GM12875 (cell line): ENCODE measurements around the gene HPD.
"Not testable (repeated sequence)": the region's sequence is repeated elsewhere in the genome, so short reads cannot be mapped to it uniquely, and the experiment has no call there.

Experiments used
- H3K4me3 ChIP-seq: one replicate; pipeline ENCODE4 v1.5.1; 2011; ENCODE audit warnings: low read depth, low read length, control low read depth
- TF ChIP-seq, protein P1 (sequence below): IDR thresholded peaks from 2 replicates; pipeline ENCODE4 v1.5.1; 2011; ENCODE audit warnings: low read depth, mild to moderate bottlenecking, control low read depth, inconsistent platforms, low read length, moderate library complexity, borderline replicate concordance; ENCODE audit not compliant: insufficient read depth

Gene HPD

DNA sequence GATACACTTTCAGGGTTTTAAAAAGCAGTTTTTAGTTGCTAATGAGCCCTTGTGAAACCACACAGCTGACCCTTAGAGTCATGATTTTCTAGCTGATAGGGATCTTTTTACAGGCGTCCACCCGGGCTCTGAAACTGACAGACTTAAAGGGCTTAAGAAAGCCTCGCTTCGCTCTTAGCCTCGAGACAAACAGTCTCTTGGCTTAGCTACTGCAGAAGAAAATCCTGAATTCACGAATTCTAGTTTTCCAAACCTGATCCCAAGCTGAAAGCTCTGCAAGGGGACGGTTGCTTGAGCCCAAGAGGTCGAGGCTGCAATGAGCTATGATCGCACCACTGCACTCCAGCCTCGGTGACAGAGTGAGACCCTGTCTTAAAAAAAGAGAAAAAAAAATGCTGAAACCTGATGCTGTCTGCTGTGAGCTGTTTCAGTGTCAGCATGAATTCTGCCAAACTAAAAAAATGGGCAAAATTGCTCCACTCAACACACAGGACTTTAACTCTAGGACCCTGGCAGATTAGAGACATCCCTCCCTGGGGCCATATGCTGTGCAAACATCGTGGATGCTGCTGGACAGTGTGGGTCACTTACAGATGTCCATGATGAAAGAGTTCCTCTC, 3.1 kb upstream of the HPD start:
- H3K4me3 ChIP-seq, result no peak overlapping the region
- TF ChIP-seq, protein P1, sequence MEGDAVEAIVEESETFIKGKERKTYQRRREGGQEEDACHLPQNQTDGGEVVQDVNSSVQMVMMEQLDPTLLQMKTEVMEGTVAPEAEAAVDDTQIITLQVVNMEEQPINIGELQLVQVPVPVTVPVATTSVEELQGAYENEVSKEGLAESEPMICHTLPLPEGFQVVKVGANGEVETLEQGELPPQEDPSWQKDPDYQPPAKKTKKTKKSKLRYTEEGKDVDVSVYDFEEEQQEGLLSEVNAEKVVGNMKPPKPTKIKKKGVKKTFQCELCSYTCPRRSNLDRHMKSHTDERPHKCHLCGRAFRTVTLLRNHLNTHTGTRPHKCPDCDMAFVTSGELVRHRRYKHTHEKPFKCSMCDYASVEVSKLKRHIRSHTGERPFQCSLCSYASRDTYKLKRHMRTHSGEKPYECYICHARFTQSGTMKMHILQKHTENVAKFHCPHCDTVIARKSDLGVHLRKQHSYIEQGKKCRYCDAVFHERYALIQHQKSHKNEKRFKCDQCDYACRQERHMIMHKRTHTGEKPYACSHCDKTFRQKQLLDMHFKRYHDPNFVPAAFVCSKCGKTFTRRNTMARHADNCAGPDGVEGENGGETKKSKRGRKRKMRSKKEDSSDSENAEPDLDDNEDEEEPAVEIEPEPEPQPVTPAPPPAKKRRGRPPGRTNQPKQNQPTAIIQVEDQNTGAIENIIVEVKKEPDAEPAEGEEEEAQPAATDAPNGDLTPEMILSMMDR, result no peak

DNA sequence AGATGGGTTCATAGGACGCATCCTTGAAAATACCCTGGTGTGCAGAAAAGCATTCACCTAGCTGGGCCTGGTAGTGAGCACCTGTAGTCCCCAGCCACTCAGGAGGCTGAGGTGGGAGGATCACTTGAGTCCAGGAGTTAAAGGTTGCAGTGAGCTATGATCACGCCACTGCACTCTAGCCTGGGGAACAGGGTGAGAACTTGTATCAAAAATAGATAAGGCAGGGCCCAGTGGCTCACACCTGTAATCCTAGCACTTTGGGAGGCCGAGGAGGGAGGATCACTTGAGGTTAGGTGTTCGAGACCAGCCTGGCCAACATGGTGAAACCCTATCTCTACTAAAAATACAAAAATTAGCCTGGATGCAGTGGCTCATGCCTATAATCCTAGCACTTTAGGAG, 2.0 kb upstream of the HPD start:
- not testable (repeated sequence) for H3K4me3 ChIP-seq

DNA sequence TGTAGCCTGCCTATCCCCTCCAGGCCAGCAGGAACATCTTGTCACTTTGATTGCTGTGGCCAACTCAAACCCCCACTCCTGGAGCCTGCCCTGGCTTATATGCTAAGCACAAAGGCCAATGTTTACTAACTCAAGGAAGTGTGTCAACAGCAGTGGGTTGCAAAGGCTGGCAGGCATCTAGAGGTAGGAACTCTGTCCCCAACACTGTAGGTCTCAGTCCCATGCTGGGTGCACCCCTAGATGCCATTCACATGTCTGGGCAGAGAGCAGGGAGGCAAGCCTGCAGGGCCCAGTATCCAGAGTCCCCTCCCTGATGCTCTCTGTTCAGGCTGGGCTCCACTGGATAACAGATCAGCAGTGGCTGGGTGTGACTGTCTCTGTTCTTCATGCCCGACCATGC, 1.6 kb upstream of the HPD start:
- TF ChIP-seq, protein P1, result no peak
- no peak overlapping the region for H3K4me3 ChIP-seq

DNA sequence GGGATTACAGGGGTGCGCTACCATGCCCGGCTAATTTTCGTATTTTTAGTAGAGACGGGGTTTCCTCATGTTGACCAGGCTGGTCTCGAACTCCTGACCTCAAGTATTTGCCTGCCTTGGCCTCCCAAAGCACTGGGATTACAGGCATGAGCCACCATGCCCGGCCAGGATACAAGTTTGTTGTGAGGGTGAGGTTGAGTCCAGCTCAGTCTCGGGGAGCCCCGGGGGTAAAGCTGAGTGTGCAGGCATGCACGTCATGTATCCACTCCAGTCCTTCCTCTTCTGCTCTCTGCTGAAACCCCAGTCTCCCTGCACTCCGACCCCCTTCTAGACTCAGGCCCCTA, 369 bp downstream of the HPD start:
- H3K4me3 ChIP-seq, result no peak overlapping the region
- TF ChIP-seq, protein P1, result no peak

DNA sequence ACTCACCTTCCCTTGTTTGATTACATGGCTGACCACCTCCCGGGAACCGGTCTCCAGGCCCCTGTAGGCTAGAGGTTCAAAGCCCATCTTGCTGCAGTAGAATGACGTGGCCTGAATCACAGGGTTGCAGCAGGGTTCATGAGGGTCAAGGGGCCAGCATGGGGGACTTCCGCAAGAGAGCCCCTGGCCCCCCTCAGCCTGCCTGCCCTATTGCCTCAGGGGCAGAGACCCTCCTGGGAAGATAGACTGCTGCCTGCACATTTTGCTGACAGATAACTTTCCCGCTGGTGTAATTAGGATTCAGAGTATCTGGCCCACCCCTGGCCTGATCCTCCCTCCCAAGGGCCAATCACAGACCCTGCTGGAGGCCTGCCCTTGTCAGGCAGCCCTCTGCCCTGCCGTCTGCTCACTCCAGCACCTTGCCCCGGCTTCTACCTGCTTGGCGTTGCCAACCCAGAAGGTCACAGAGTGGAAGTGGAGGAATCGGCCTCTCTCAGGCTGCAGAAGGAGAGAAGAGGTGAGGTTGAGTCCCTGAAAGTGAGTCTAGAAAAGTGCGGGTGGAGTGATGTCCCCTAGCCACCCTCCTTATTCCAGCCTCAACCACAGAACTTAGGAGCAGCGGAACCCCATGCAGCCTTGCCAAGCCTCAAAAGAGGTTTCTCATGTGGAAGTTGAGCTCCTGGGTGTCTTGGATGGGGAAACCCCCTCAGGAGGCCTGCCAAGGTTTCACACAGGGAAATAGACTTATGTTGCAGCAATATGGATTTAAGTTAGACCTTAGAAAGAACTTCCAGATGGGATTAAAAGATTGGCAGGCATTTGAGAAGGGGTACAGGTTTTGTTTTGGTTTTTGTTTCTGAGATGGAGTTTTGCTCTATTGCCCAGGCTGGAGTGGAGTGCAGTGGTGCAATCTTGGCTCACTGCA, 1.1 kb downstream of the HPD start:
- H3K4me3 ChIP-seq, result no peak overlapping the region
- TF ChIP-seq, protein P1, result no peak

DNA sequence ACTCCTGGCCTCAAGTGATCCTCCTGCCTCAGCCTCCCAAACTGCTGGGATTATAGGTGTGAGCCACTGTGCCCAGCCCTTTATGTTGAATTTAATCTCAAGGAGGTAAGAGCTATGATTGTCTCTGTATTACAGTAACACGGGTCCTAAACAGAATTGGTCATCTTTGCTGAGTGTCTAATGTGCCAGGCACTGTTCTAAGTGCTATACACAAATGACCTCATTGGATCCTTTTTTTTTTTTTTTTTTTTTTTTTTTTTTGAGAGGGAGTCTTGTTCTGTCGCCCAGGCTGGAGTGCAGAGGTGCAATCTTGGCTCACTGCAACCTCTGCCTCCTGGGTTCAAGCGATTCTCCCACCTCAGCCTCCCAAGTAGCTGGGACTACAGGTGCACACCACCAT, 6.3 kb downstream of the HPD start:
- not testable (repeated sequence) for H3K4me3 ChIP-seq

DNA sequence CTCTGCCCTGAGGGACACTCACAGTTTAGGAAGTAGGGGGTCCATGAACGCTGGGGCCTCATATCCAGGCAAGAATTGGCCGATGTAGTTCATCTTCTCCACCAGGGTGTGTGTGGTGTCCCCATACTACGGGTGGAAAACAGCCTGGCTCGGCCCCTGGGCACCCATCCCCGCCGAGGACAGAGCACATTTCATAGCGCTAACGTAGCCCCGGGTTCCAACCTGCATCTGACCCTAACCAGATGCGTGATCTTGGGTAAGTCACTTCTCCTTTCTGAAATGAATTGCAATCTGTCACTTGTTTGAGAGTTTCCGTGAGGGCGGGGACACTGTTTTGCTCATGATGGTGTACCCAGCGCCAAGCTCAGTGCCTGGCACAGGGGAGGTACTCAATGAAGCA, 9.0 kb downstream of the HPD start:
- no peak overlapping the region for H3K4me3 ChIP-seq
- TF ChIP-seq, protein P1, result no peak

DNA sequence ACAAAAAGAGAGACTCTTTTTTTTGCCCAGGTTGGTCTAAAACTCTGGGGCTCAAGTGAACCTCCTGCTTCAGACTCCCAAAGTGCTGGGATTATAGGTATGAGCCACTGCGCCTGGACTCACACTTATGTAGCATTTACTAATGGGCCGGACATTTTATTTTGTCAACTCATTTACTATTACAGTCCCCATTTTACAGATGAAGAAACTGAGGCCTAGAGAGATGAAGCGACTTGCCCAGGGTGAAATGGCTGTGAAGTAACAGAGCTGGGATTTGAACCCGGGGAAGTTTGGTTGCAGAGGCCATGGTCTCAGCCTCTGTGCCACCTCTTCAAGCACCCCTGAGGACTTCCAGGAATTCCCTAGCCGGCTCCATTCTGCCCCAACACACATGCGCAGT, 9.4 kb downstream of the HPD start:
- no peak overlapping the region for H3K4me3 ChIP-seq
- TF ChIP-seq, protein P1, result no peak
